Esophagus muscularis mucosa (tissue), 4 donors: ENCODE measurements around the gene PPP2R3A. TPM values are rescaled to one million over a fixed set of nuclear protein-coding genes. Genes with fewer than 3 reads are reported as not detected.

ENCODE experiments used
- DNase-seq: peaks from one replicate; pipeline ENCODE4 v3.0.0-alpha.2; 2017; ENCODE audit errors: extremely low spot score
- H3K27ac ChIP-seq, 4 donors: fragments of 200-600 bp; sonication (generic); replicated peaks in 1 of 4; 1 replicate in 3 of 4; 2 replicates in 1 of 4; pipeline ENCODE4 v1.5.1; 2016 to 2019; ENCODE audit warnings: mild to moderate bottlenecking in 1 of 4
- H3K27me3 ChIP-seq, 4 donors: fragments of 200-600 bp; sonication (generic); one replicate each; pipeline versions ENCODE4 v1.5.1 to v1.6.0; 2016 to 2019
- H3K36me3 ChIP-seq, 4 donors: fragments of 200-600 bp; sonication (generic); one replicate each; pipeline ENCODE4 v1.5.1; 2016 to 2019
- H3K4me1 ChIP-seq, 4 donors: fragments of 200-600 bp; sonication (generic); one replicate each; pipeline ENCODE4 v1.5.1; 2016 to 2019
- H3K4me3 ChIP-seq, 4 donors: fragments of 200-600 bp; sonication (generic); 1 replicate in 2 of 4; 2 replicates in 2 of 4; pipeline ENCODE4 v1.5.1; 2016 to 2019; ENCODE audit warnings: mild to moderate bottlenecking in 4 of 4, moderate library complexity in 1 of 4
- H3K9me3 ChIP-seq, 4 donors: fragments of 200-600 bp; sonication (generic); 1 replicate in 3 of 4; 2 replicates in 1 of 4; pipeline ENCODE4 v1.5.1; 2016 to 2019
- EP300 ChIP-seq: sonication (generic); formaldehyde crosslinking; IDR thresholded peaks from one replicate; pipeline ENCODE4 v1.6.1; 2017; ENCODE audit warnings: antibody characterized with exemption
- POLR2A ChIP-seq: fragments of 450-650 bp; IDR thresholded peaks from one replicate; pipeline ENCODE4 v1.6.1; 2017; ENCODE audit warnings: antibody characterized with exemption, moderate library complexity, mild to moderate bottlenecking, low read depth
- POLR2AphosphoS5 ChIP-seq, 2 donors: sonication (generic); formaldehyde crosslinking; IDR thresholded peaks; one replicate each; pipeline ENCODE4 v1.6.1; 2017; ENCODE audit warnings: antibody characterized with exemption in 2 of 2
- WGBS: methylation state at CpG from one replicate; pipeline ENCODE4 v1.1.5; 2018; 5-methylcytosine and 5-hydroxymethylcytosine counted together
- intact Hi-C: fragments of 100-400 bp; cut with DNase I; formaldehyde crosslinking; loops from one replicate; pipeline ENCODE4 v1.15.1; 2023
- total RNA-seq, 4 donors: library from RNA; depleted of rRNA; stranded (reverse); fragments of >200 nt; gene quantifications; one replicate each; pipeline versions ENCODE4 v1.1.0 to v1.2.1, GENCODE V29; 2016
- TF ChIP-seq, protein P1 (sequence below), 3 experiments: fragments of 200-600 bp in 2 of 3; fragments of 450-650 bp in 1 of 3; sonication (generic) in 2 of 3; IDR thresholded peaks; one replicate each; pipeline ENCODE4 v1.5.1; 2017 to 2019; ENCODE audit warnings: antibody characterized with exemption in 3 of 3, mild to moderate bottlenecking in 2 of 3, moderate library complexity in 1 of 3

Gene PPP2R3A
- total RNA-seq, 4 donors from 2014 or later, result 19.4 to 28.9 (median 26.3) TPM

DNA sequence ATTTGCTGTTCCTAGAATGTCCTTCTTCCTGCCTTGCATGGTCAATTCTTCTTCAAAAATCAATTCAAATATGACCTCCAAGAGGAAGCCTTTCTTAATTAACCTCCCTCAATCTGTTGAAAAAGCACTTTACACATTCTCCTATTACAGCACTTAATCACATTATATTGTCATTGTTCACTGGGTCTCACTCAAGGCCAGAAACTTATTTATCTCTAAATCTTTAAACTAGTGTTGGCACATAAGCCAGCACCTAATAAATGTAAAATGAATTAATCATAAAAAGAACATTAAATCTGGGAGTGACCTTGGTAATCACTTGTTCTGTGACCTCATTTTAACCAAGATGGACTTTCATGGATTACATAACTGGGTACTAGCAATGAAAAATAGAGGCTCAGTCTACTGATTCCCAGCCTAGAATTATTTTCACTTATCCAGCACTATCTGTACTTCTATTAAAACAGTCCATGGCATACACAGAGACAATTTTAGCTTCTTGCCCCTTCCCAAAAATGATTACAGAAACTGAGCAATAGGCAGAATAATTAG, 208.5 kb downstream of the PPP2R3A start:
- Histone ChIP-seq H3K4me1 (peaks cover 48 to 94% (median 83%) of the 10 kb centered on the region in 4 donors), H3K27ac (no peak overlapping the region), H3K9me3 (no peaks in the 10 kb centered on the region), H3K36me3 (no peaks in the 10 kb centered on the region), H3K4me3 (no peak overlapping the region), H3K27me3 (no peaks in the 10 kb centered on the region)
- intact Hi-C loops, result no loop called here
- no peak for DNase-seq
- TF ChIP-seq, protein P1, sequence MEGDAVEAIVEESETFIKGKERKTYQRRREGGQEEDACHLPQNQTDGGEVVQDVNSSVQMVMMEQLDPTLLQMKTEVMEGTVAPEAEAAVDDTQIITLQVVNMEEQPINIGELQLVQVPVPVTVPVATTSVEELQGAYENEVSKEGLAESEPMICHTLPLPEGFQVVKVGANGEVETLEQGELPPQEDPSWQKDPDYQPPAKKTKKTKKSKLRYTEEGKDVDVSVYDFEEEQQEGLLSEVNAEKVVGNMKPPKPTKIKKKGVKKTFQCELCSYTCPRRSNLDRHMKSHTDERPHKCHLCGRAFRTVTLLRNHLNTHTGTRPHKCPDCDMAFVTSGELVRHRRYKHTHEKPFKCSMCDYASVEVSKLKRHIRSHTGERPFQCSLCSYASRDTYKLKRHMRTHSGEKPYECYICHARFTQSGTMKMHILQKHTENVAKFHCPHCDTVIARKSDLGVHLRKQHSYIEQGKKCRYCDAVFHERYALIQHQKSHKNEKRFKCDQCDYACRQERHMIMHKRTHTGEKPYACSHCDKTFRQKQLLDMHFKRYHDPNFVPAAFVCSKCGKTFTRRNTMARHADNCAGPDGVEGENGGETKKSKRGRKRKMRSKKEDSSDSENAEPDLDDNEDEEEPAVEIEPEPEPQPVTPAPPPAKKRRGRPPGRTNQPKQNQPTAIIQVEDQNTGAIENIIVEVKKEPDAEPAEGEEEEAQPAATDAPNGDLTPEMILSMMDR (IDR thresholded peaks at IDR 0.05), result no peak
- TF ChIP-seq POLR2AphosphoS5 (IDR thresholded peaks at IDR 0.05) (no peak), POLR2A (no peak), EP300 (no peak)

DNA sequence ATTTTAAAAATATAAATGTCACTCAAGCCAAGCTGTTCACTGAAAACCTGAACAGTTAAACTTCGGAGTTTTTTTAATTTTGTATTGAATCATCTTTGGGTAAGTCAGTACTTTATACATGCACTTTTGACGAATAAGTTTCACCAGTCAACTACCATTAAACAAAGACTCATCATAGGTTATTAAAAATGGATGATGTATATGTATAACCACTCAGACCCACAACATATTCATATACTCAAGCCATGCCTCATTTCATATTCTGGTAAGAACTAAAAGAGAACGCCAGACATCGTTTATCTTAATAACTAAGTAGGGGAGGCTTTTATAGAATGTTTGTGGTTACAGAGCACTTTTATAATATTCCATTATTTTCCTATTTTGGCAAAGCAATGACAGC, 212.3 kb downstream of the PPP2R3A start:
- no peaks in the 10 kb centered on the region for H3K36me3 ChIP-seq
- intact Hi-C loops, result no loop called here
- H3K9me3 ChIP-seq, result no peaks in the 10 kb centered on the region
- H3K27me3 ChIP-seq, result no peaks in the 10 kb centered on the region
- no peak overlapping the region for H3K27ac ChIP-seq
- TF ChIP-seq, protein P1 (IDR thresholded peaks at IDR 0.05), result no peak
- WGBS, result 41% methylated on average over 4 of the region's 4 CpGs
- DNase-seq, result no peak
- H3K4me1 ChIP-seq, result peaks cover 58 to 95% (median 92%) of the 10 kb centered on the region in 4 donors
- no peak overlapping the region for H3K4me3 ChIP-seq

DNA sequence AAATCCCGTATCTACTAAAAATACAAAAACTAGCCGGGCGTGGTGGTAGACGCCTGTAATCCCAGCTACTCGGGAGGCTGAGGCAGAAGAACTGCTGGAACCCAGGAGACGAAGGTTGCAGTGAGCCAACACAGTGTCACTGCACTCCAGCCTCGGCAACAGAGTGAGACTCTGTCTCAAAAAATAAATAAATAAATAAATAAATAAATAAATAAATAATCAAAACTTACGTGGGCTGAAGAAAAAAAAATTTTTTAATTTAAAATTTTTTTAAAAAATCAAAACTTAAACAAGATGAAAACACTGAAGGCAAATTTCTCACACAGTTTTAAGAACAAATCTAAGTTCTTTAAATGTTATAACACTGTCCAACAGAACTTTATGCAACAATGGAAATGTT, 216.2 kb downstream of the PPP2R3A start:
- no peak for DNase-seq
- Histone ChIP-seq H3K9me3 (no peaks in the 10 kb centered on the region), H3K27me3 (no peaks in the 10 kb centered on the region), H3K36me3 (no peaks in the 10 kb centered on the region), H3K4me3 (no peak overlapping the region), H3K27ac (no peak overlapping the region), H3K4me1 (peaks cover 42 to 98% (median 88%) of the 10 kb centered on the region in 4 donors)
- no peak for TF ChIP-seq POLR2A
- no peak for TF ChIP-seq POLR2AphosphoS5 (IDR thresholded peaks at IDR 0.05)
- no peak for TF ChIP-seq EP300
- TF ChIP-seq, protein P1 (IDR thresholded peaks at IDR 0.05), result no peak
- WGBS, result 89% methylated on average over 8 of the region's 8 CpGs
- intact Hi-C loops, result no loop called here

DNA sequence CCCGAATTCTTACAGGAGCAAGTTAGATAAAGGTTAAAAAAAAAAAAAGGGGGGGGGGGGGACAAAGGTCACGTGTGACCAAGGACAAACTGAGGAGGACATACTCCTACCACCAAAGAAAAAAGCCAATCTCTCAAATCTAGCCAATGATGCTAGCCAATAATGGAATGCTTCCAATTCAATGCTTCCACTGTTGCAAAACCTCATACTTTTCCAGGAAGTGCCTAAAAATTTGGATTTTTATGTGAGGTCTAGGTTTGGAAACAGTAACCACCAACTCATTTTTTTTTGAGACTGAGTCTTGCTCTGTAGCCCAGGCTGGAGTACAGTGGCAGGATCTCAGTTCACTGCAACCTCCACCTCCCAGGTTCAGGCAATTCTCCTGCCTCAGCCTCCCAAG, 219.2 kb downstream of the PPP2R3A start:
- DNase-seq, result no peak
- TF ChIP-seq POLR2AphosphoS5 (IDR thresholded peaks at IDR 0.05) (no peak), EP300 (no peak), POLR2A (no peak)
- TF ChIP-seq, protein P1 (IDR thresholded peaks at IDR 0.05), result no peak
- H3K9me3 ChIP-seq, result no peaks in the 10 kb centered on the region
- no peak overlapping the region for H3K4me3 ChIP-seq
- peaks cover 54 to 98% (median 90%) of the 10 kb centered on the region in 4 donors for H3K4me1 ChIP-seq
- H3K36me3 ChIP-seq, result no peaks in the 10 kb centered on the region
- 67% methylated on average over 2 of the region's 2 CpGs for WGBS
- intact Hi-C loops, result no loop called here
- H3K27me3 ChIP-seq, result no peaks in the 10 kb centered on the region
- no peak overlapping the region for H3K27ac ChIP-seq

DNA sequence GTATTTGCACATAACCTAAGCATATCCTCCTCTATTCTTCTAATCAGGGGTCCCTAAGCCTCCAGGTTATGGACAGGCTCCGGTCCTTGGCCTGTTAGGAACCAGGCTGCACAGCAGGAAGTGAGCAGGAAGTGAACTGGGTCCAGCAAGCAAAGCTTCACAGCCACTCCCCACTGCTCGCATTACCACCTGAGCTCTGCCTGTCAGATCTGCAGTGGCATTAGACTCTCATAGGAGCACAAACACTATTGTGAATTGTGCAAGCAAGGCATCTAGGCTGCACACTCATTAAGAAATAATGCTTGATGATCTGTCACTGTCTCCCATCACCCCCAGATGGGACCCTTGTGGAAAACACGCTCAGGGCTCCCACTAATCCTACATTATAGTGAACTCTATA, 220.8 kb downstream of the PPP2R3A start:
- Histone ChIP-seq H3K4me3 (no peak overlapping the region), H3K36me3 (no peaks in the 10 kb centered on the region), H3K4me1 (peaks cover 53 to 98% (median 92%) of the 10 kb centered on the region in 4 donors), H3K27me3 (no peaks in the 10 kb centered on the region), H3K9me3 (no peaks in the 10 kb centered on the region), H3K27ac (no peak overlapping the region)
- TF ChIP-seq EP300 (no peak), POLR2A (no peak), POLR2AphosphoS5 (IDR thresholded peaks at IDR 0.05) (no peak)
- TF ChIP-seq, protein P1 (IDR thresholded peaks at IDR 0.05), result no peak
- DNase-seq, result no peak
- intact Hi-C loops, result no loop called here
- WGBS, result 58% methylated on average over 3 of the region's 3 CpGs
